ENCODE data around the gene PHF1.
"Not testable (repeated sequence)": the region's sequence is repeated elsewhere in the genome, so short reads cannot be mapped to it uniquely, and the experiment has no call there.

PHF1 gene

GRCh38 chr6:33377171-33377570, 33.6 kb upstream of the PHF1 start:
- no peaks in the 10 kb centered on the region for H3K27me3 ChIP-seq (ENCODE audit: insufficient read depth, poor library complexity, severe bottlenecking)
- H3K27ac ChIP-seq (replicated peaks) = no peak overlapping the region
- no peak overlapping the region for H3K4me3 ChIP-seq (replicated peaks; ENCODE audit: insufficient read depth, low read length)
- TF ChIP-seq SPI1 (IDR thresholded peaks at IDR 0.05; ENCODE audit: borderline replicate concordance, low read depth) (no peak), GABPA (IDR thresholded peaks at IDR 0.05; ENCODE audit: low read depth) (no peak), POLR2AphosphoS5 (IDR thresholded peaks at IDR 0.05; ENCODE audit: low read depth) (no peak)
- TF ChIP-seq, protein P1, sequence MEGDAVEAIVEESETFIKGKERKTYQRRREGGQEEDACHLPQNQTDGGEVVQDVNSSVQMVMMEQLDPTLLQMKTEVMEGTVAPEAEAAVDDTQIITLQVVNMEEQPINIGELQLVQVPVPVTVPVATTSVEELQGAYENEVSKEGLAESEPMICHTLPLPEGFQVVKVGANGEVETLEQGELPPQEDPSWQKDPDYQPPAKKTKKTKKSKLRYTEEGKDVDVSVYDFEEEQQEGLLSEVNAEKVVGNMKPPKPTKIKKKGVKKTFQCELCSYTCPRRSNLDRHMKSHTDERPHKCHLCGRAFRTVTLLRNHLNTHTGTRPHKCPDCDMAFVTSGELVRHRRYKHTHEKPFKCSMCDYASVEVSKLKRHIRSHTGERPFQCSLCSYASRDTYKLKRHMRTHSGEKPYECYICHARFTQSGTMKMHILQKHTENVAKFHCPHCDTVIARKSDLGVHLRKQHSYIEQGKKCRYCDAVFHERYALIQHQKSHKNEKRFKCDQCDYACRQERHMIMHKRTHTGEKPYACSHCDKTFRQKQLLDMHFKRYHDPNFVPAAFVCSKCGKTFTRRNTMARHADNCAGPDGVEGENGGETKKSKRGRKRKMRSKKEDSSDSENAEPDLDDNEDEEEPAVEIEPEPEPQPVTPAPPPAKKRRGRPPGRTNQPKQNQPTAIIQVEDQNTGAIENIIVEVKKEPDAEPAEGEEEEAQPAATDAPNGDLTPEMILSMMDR (IDR thresholded peaks at IDR 0.05; ENCODE audit: insufficient read depth, low read length) = no peak
- TF ChIP-seq, protein P2, sequence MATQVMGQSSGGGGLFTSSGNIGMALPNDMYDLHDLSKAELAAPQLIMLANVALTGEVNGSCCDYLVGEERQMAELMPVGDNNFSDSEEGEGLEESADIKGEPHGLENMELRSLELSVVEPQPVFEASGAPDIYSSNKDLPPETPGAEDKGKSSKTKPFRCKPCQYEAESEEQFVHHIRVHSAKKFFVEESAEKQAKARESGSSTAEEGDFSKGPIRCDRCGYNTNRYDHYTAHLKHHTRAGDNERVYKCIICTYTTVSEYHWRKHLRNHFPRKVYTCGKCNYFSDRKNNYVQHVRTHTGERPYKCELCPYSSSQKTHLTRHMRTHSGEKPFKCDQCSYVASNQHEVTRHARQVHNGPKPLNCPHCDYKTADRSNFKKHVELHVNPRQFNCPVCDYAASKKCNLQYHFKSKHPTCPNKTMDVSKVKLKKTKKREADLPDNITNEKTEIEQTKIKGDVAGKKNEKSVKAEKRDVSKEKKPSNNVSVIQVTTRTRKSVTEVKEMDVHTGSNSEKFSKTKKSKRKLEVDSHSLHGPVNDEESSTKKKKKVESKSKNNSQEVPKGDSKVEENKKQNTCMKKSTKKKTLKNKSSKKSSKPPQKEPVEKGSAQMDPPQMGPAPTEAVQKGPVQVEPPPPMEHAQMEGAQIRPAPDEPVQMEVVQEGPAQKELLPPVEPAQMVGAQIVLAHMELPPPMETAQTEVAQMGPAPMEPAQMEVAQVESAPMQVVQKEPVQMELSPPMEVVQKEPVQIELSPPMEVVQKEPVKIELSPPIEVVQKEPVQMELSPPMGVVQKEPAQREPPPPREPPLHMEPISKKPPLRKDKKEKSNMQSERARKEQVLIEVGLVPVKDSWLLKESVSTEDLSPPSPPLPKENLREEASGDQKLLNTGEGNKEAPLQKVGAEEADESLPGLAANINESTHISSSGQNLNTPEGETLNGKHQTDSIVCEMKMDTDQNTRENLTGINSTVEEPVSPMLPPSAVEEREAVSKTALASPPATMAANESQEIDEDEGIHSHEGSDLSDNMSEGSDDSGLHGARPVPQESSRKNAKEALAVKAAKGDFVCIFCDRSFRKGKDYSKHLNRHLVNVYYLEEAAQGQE (IDR thresholded peaks at IDR 0.05; ENCODE audit: insufficient replicate concordance, low read depth) = no peak
- no peak for DNase-seq (ENCODE audit: low read depth in 1 of 2, low spot score in 1 of 2)

DNA sequence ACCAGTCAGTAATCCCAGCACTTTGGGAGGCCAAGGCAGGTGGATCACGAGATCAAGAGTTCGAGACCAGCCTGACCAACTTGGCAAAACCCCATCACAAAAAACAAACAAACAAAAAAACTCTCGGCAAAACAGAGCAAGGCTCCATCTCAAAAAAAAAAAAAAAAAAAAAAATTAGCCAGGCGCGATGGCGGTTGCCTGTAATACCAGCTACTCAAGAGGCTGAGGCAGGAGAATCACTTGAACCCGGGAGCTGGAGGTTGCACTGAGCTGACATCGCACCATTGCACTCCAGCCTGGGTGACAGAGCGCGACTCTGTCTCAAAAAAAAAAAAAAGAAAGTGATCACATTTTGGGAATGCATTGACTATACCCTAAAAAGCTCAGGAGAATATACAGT, 31.6 kb upstream of the PHF1 start:
- H3K27ac ChIP-seq (replicated peaks); H3K4me3 ChIP-seq (replicated peaks; ENCODE audit: insufficient read depth, low read length); DNase-seq (ENCODE audit: low read depth in 1 of 2, low spot score in 1 of 2); H3K27me3 ChIP-seq (ENCODE audit: insufficient read depth, poor library complexity, severe bottlenecking): not testable (repeated sequence)

GRCh38 chr6:33380272-33380981, 30.4 kb upstream of the PHF1 start:
- Histone ChIP-seq H3K27me3 (ENCODE audit: insufficient read depth, poor library complexity, severe bottlenecking) (no peaks in the 10 kb centered on the region), H3K27ac (replicated peaks) (no peak overlapping the region), H3K4me3 (replicated peaks; ENCODE audit: insufficient read depth, low read length) (no peak overlapping the region)
- no peak for DNase-seq (ENCODE audit: low read depth in 1 of 2, low spot score in 1 of 2)
- TF ChIP-seq, protein P2 (IDR thresholded peaks at IDR 0.05; ENCODE audit: insufficient replicate concordance, low read depth) = no peak
- TF ChIP-seq, protein P1 (IDR thresholded peaks at IDR 0.05; ENCODE audit: insufficient read depth, low read length) = no peak
- TF ChIP-seq SPI1 (IDR thresholded peaks at IDR 0.05; ENCODE audit: borderline replicate concordance, low read depth) (no peak), POLR2AphosphoS5 (IDR thresholded peaks at IDR 0.05; ENCODE audit: low read depth) (no peak), GABPA (IDR thresholded peaks at IDR 0.05; ENCODE audit: low read depth) (no peak)

DNA sequence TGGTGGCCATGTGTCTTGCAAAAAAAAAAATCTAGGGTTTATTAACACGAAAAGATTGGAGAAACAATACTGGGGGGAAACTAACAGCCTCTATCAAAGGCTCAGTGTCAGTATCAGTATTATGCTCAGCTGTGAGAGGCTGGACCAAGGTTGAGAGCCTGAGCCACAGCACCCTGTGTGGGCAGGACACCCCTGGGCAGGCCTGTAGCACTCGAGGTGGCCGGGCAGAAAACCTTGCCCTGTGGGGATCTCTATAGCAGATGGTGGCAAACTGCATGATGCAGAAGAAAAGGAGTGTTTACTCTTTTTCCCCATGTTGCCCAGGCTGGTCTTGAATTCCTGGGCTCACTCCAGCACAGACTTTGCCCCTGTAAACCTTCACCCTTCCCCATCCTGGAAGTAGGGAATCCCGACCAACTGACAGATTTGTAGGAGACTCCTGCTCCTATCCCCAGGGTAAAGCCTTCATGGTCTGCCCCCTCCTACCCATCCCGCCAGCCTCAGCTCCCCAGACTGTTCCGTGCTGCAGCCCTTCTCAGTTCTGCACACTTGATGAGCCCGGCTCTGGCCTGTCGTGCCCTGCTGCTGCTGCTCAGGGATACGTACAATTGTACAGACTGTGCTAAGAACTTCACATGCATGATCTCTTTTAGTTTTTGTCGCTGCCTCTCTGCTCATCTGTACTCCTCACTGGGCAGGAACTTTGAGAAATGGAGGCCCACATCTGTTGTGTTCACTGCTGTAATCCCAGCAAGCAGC, 27.2 kb upstream of the PHF1 start:
- H3K27me3 ChIP-seq (ENCODE audit: insufficient read depth, poor library complexity, severe bottlenecking) = no peaks in the 10 kb centered on the region
- H3K27ac ChIP-seq (replicated peaks) = no peak overlapping the region
- DNase-seq (ENCODE audit: low read depth in 1 of 2, low spot score in 1 of 2) = no peak
- H3K4me3 ChIP-seq (replicated peaks; ENCODE audit: insufficient read depth, low read length) = no peak overlapping the region
- TF ChIP-seq, protein P1 (IDR thresholded peaks at IDR 0.05; ENCODE audit: insufficient read depth, low read length) = no peak
- no peak for TF ChIP-seq SPI1 (IDR thresholded peaks at IDR 0.05; ENCODE audit: borderline replicate concordance, low read depth)
- TF ChIP-seq GABPA (IDR thresholded peaks at IDR 0.05; ENCODE audit: low read depth) = no peak
- TF ChIP-seq, protein P2 (IDR thresholded peaks at IDR 0.05; ENCODE audit: insufficient replicate concordance, low read depth) = no peak
- TF ChIP-seq POLR2AphosphoS5 (IDR thresholded peaks at IDR 0.05; ENCODE audit: low read depth) = no peak
